Loucy (cell line): Measurements from ENCODE around the gene ZNF280C.

Experiments used
- EZH2phosphoT487 ChIP-seq: fragments of 200-600 bp; IDR thresholded peaks from 2 replicates; pipeline ENCODE4 v1.6.1; 2018; ENCODE audit warnings: antibody characterized with exemption, mild to moderate bottlenecking, moderate library complexity, borderline replicate concordance
- TF ChIP-seq, protein P1 (sequence below): fragments of 200-600 bp; sonication (generic); conservative IDR thresholded peaks from 2 replicates; pipeline ENCODE4 v1.5.1; 2014; ENCODE audit warnings: mild to moderate bottlenecking, antibody characterized with exemption, low read length

DNA sequence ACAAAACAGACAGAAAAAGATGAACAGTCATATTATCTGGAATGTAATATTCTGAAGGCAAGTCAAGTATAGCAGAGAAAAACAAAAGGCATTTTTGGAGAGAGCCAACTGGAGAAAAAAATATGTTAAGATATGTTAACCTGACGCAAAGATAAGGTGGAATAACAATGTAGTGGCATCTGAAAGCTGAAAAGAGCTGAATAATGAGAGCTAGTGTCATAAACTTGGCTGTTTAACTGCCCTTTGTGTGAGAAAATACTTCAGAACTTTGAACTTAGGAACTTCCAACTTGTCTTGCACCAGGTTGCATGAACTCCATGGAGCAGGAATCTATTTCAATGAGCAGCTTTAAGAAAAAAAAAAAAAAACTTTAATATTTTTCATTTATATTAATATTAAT, 64.1 kb downstream of the ZNF280C start:
- TF ChIP-seq, protein P1, sequence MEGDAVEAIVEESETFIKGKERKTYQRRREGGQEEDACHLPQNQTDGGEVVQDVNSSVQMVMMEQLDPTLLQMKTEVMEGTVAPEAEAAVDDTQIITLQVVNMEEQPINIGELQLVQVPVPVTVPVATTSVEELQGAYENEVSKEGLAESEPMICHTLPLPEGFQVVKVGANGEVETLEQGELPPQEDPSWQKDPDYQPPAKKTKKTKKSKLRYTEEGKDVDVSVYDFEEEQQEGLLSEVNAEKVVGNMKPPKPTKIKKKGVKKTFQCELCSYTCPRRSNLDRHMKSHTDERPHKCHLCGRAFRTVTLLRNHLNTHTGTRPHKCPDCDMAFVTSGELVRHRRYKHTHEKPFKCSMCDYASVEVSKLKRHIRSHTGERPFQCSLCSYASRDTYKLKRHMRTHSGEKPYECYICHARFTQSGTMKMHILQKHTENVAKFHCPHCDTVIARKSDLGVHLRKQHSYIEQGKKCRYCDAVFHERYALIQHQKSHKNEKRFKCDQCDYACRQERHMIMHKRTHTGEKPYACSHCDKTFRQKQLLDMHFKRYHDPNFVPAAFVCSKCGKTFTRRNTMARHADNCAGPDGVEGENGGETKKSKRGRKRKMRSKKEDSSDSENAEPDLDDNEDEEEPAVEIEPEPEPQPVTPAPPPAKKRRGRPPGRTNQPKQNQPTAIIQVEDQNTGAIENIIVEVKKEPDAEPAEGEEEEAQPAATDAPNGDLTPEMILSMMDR = no peak
- TF ChIP-seq EZH2phosphoT487 = no peak
